HepG2 (cell line): ENCODE results near the gene BATF3. TPM values are rescaled to one million over a fixed set of nuclear protein-coding genes. Genes with fewer than 3 reads are reported as not detected.
A peak's percentile ranks its signal among the peaks of the same experiment; 100 is the strongest.

ENCODE experiments used
- ATAC-seq: fragments of 200-7000 bp; cut with Tn5 transposase; 3 replicates; pipeline ENCODE4 v1.9.1; 2020; ENCODE audit warnings: mild to moderate bottlenecking, moderate library complexity
- BruUV-seq: library from RNA; stranded (reverse); fragments of 400-500 nt; replicated peaks from 2 replicates; lab custom pipeline; 2021; lab: Mats Ljungman, UMichigan
- CTCF ChIA-PET: fragments of 300-600 bp; formaldehyde crosslinking; extraction: SDS; loops from one replicate; lab custom pipeline; 2021; ENCODE audit warnings: low total read pairs, inconsistent platforms, low intra/inter-chr PET ratio; lab: Yijun Ruan, JAX
- POLR2A ChIA-PET: fragments of 350-600 bp; sonication (Branson Sonifier 250); formaldehyde crosslinking; loops from one replicate; lab custom pipeline; 2020; ENCODE audit warnings: antibody characterized with exemption, inconsistent platforms; lab: Yijun Ruan, JAX
- DNase-seq: peaks from one replicate; pipeline ENCODE4 v3.0.0-alpha.2; 2015; ENCODE audit warnings: low spot score
- FAIRE-seq: peaks from 3 replicates; lab custom pipeline; 2011; peaks lifted over from hg19 to GRCh38; lab: Jason Lieb, UNC
- H2AFZ ChIP-seq: one replicate; pipeline ENCODE4 v1.6.1; 2011; ENCODE audit warnings: low read length, inconsistent platforms
- H3K27ac ChIP-seq: fragments of 300-600 bp; 3 replicates; pipeline ENCODE4 v1.8.0; 2011; ENCODE audit warnings: mixed run types, mild to moderate bottlenecking, mixed read lengths, low read length, inconsistent platforms; ENCODE audit not compliant: insufficient read depth; ENCODE audit errors: extremely low read length
- H3K27me3 ChIP-seq, 2 experiments: fragments of 200-600 bp in 1 of 2; 2 replicates in 1 of 2; 3 replicates in 1 of 2; pipeline versions ENCODE4 v1.6.0 to v1.8.0; 2011; ENCODE audit warnings: low read length in 2 of 2, mild to moderate bottlenecking in 2 of 2, moderate library complexity in 2 of 2, inconsistent platforms in 1 of 2; ENCODE audit not compliant: insufficient read depth in 2 of 2, control insufficient read depth in 1 of 2
- H3K36me3 ChIP-seq, 2 experiments: fragments of 200-600 bp in 1 of 2; replicated peaks in 1 of 2; 2 replicates in 1 of 2; 3 replicates in 1 of 2; pipeline versions ENCODE4 v1.5.1 to v1.8.0; 2011; ENCODE audit warnings: low read length in 2 of 2, inconsistent platforms in 1 of 2; ENCODE audit not compliant: insufficient read depth in 2 of 2, control insufficient read depth in 1 of 2
- H3K4me1 ChIP-seq: 2 replicates; pipeline ENCODE4 v1.5.1; 2012; ENCODE audit warnings: low read length, inconsistent platforms; ENCODE audit not compliant: insufficient read depth
- H3K4me2 ChIP-seq: 2 replicates; pipeline ENCODE4 v1.6.0; 2011; ENCODE audit warnings: low read depth, low read length, inconsistent platforms
- H3K4me3 ChIP-seq, 3 experiments: fragments of 200-600 bp in 1 of 3; sonication (generic), shearing (Covaris generic) in 1 of 3; replicated peaks in 1 of 3; 2 replicates each; pipeline ENCODE4 v1.5.1; 2011 to 2016; ENCODE audit warnings: low read length in 3 of 3, inconsistent platforms in 2 of 3, low read depth in 2 of 3, mild to moderate bottlenecking in 2 of 3, control low read depth in 1 of 3, mixed read lengths in 1 of 3; ENCODE audit not compliant: insufficient read depth in 1 of 3
- H3K79me2 ChIP-seq: one replicate; pipeline ENCODE4 v1.6.1; 2011; ENCODE audit warnings: low read length, inconsistent platforms; ENCODE audit not compliant: insufficient read depth
- H3K9ac ChIP-seq: 2 replicates; pipeline ENCODE4 v1.6.0; 2011; ENCODE audit warnings: mild to moderate bottlenecking, low read depth, low read length, inconsistent platforms; ENCODE audit not compliant: insufficient read depth
- H3K9me3 ChIP-seq: 2 replicates; pipeline ENCODE4 v1.5.1; 2012; ENCODE audit warnings: mild to moderate bottlenecking, low read length
- H4K20me1 ChIP-seq: 2 replicates; pipeline ENCODE4 v1.6.0; 2011; ENCODE audit warnings: inconsistent platforms, mild to moderate bottlenecking, low read length, moderate library complexity; ENCODE audit not compliant: insufficient read depth
- EZH2 ChIP-seq: conservative IDR thresholded peaks from 2 replicates; pipeline ENCODE4 v1.6.1; 2012; ENCODE audit warnings: mild to moderate bottlenecking, low read depth, low read length, moderate library complexity
- NFIB ChIP-seq: sonication (generic); formaldehyde crosslinking; IDR thresholded peaks from 2 replicates; pipeline ENCODE4 v1.9.0; 2021; ENCODE audit warnings: missing genetic modification reagents, mild to moderate bottlenecking, borderline replicate concordance
- STAG1 ChIP-seq: sonication (generic); formaldehyde crosslinking; IDR thresholded peaks from 2 replicates; pipeline ENCODE4 v1.4.0; 2020; ENCODE audit warnings: missing genetic modification reagents
- ZNF564 ChIP-seq: sonication (generic); formaldehyde crosslinking; IDR thresholded peaks from 2 replicates; pipeline ENCODE4 v1.8.1; 2023; ENCODE audit warnings: mild to moderate bottlenecking, missing genetic modification reagents
- WGBS: methylation state at CpG from one replicate; pipeline ENCODE4 v1.1.6; 2017; ENCODE audit warnings: low lambda C conversion rate; 5-methylcytosine and 5-hydroxymethylcytosine counted together
- in situ Hi-C: cut with HindIII; loops from 2 replicates; pipeline ENCODE4 v1.10.0; 2017; ENCODE audit warnings: low pct_unique_long_range_greater_than_20kb; ENCODE audit not compliant: extremely low pct_ligation_motif_present
- intact Hi-C: fragments of 100-400 bp; cut with micrococcal nuclease; formaldehyde crosslinking; loops from one replicate; pipeline ENCODE4 v1.10.0; 2022; ENCODE audit not compliant: unreplicated experiment
- polyA plus RNA-seq, 8 experiments: library from polyadenylated mRNA; depleted of rRNA in 3 of 8; stranded (reverse) in 7 of 8; unstranded in 1 of 8; fragments of >200 nt; fragmentation: Illumina TruSeq in 4 of 8; extraction: Trizol in 4 of 8; gene quantifications; 2 replicates each; pipeline versions ENCODE4 v1.2.1 to v1.2.3, GENCODE V29; 2011 to 2016; ENCODE audit warnings: low read depth in 4 of 8, missing spikeins in 1 of 8, mixed read lengths in 1 of 8; ENCODE audit not compliant: insufficient read depth in 1 of 8
- total RNA-seq, 5 experiments: library from RNA; depleted of rRNA; stranded (reverse); fragments of >200 nt; fragmentation: Illumina TruSeq; extraction: Trizol; gene quantifications; 2 replicates each; pipeline ENCODE4 v1.2.3, GENCODE V29; 2016; ENCODE audit warnings: low read depth in 1 of 5
- TF ChIP-seq, protein P1 (sequence below): sonication (generic); formaldehyde crosslinking; IDR thresholded peaks from 2 replicates; pipeline ENCODE4 v1.5.0; 2020; ENCODE audit warnings: mild to moderate bottlenecking, missing genetic modification reagents, moderate library complexity

The BATF3 gene
- total and polyA plus RNA-seq, 2 of the 13 experiments (the other 11 are each of a cell fraction or from before 2014, with no cell fraction given), result 0.13 TPM; not detected in 1

DNA sequence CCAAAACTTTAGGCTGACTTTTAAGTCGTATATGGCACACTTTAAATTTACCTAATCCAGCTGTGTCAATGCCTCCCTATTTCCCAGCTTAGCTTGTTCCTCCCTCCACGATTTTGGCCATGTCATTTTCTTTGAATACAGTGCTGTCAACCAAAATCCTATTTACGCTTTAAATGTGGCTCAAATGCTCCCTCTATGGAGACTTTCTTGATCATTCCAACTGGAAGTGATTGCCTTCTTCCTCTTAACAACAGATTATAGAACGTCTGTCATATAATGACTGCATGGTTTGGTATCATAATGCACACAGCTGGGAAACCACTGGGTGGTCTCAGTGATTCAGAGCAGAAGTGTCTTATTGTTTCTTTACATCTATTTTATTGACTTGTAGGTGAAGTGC lies 18.9 kb upstream of the BATF3 start:
- Histone ChIP-seq H4K20me1 (no peaks in the 10 kb centered on the region), H3K27me3 (0 out of 5 replicates have a peak, but pooled peaks cover 0 to 3% of the 10 kb centered on the region in 2 experiments), H3K9ac (no peak overlapping the region), H3K9me3 (no peaks in the 10 kb centered on the region), H3K4me3 (no peak overlapping the region), H3K79me2 (no peaks in the 10 kb centered on the region), H3K4me1 (peaks cover 28% of the 10 kb centered on the region), H3K36me3 (no peaks in the 10 kb centered on the region; a peak in 1 of 5 replicates), H2AFZ (no peak overlapping the region), H3K4me2 (no peak overlapping the region), H3K27ac (no peak overlapping the region)
- CTCF ChIA-PET, result no interaction called here
- in situ Hi-C loops, result no loop called here
- POLR2A ChIA-PET, result no interaction called here
- no peak for ATAC-seq
- no peak for TF ChIP-seq EZH2
- TF ChIP-seq, protein P1, sequence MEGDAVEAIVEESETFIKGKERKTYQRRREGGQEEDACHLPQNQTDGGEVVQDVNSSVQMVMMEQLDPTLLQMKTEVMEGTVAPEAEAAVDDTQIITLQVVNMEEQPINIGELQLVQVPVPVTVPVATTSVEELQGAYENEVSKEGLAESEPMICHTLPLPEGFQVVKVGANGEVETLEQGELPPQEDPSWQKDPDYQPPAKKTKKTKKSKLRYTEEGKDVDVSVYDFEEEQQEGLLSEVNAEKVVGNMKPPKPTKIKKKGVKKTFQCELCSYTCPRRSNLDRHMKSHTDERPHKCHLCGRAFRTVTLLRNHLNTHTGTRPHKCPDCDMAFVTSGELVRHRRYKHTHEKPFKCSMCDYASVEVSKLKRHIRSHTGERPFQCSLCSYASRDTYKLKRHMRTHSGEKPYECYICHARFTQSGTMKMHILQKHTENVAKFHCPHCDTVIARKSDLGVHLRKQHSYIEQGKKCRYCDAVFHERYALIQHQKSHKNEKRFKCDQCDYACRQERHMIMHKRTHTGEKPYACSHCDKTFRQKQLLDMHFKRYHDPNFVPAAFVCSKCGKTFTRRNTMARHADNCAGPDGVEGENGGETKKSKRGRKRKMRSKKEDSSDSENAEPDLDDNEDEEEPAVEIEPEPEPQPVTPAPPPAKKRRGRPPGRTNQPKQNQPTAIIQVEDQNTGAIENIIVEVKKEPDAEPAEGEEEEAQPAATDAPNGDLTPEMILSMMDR (CRISPR knock-in tag), result peak; percentile 27
- peak; percentile 40 for TF ChIP-seq STAG1 (CRISPR knock-in tag)
- DNase-seq, result no peak
- intact Hi-C loops, result no loop called here
- BruUV-seq, result no TSS peak
- 16% methylated on average over 4 of the region's 4 CpGs for WGBS
- no peak for FAIRE-seq

DNA sequence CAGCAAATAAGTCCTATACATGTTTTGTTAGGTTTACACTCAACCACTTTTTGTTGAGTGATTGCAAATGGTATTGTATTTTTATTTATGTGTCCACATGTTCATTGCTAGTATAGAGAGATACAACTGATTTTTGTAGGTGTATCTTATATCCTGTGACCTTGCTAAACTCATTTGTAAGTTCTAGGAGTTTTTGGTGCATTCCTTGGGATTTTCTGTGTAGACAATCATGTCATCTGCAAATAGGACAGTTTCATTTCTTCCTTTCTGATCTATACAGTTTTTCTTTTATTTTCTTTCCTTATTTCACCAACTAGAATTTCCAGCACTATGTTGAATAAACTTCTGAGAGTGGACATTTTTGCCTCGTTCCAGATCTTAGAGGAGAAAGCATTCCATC lies 16.5 kb upstream of the BATF3 start:
- TF ChIP-seq NFIB (no peak), ZNF564 (CRISPR knock-in tag) (no peak)
- no peak overlapping the region for H3K4me3 ChIP-seq
- peaks cover 0 to 7% of the 10 kb centered on the region in 2 experiments; a peak in 1 of 5 replicates for H3K27me3 ChIP-seq
- CTCF ChIA-PET, result no interaction called here
- H3K4me2 ChIP-seq, result no peak overlapping the region
- no peak for ATAC-seq
- no peak overlapping the region for H3K9ac ChIP-seq
- no peaks in the 10 kb centered on the region for H3K9me3 ChIP-seq
- H3K4me1 ChIP-seq, result peaks cover 5% of the 10 kb centered on the region
- H4K20me1 ChIP-seq, result no peaks in the 10 kb centered on the region
- H3K79me2 ChIP-seq, result no peaks in the 10 kb centered on the region
- no peak for DNase-seq
- FAIRE-seq, result no peak
- intact Hi-C loops, result no loop called here
- H3K36me3 ChIP-seq, result no peaks in the 10 kb centered on the region; a peak in 1 of 5 replicates
- in situ Hi-C loops, result no loop called here
- no TSS peak for BruUV-seq
- WGBS, result 0% methylated on average over 1 of the region's 1 CpG
- POLR2A ChIA-PET, result no interaction called here
- H2AFZ ChIP-seq, result no peak overlapping the region
- no peak overlapping the region for H3K27ac ChIP-seq
